Glutamatergic neuron (in vitro differentiated cells): ENCODE measurements around the gene HEG1. TPM values are rescaled to one million over a fixed set of nuclear protein-coding genes. Genes with fewer than 3 reads are reported as not detected.

Source experiments
- DNase-seq: peaks from one replicate; pipeline ENCODE4 v3.0.0; 2022
- H3K27ac Mint-ChIP-seq: one replicate; pipeline ENCODE4 v1.8.0; 2020; ENCODE audit warnings: mild to moderate bottlenecking, mixed read lengths, inconsistent platforms; ENCODE audit not compliant: unreplicated experiment
- H3K27me3 Mint-ChIP-seq: one replicate; pipeline ENCODE4 v1.8.0; 2020; ENCODE audit warnings: mild to moderate bottlenecking, moderate library complexity, mixed read lengths, inconsistent platforms; ENCODE audit not compliant: unreplicated experiment
- H3K36me3 Mint-ChIP-seq: one replicate; pipeline ENCODE4 v1.8.0; 2020; ENCODE audit warnings: mild to moderate bottlenecking, mixed read lengths, inconsistent platforms; ENCODE audit not compliant: unreplicated experiment
- H3K4me1 Mint-ChIP-seq: one replicate; pipeline ENCODE4 v1.8.0; 2020; ENCODE audit warnings: mild to moderate bottlenecking, low read depth, mixed read lengths, inconsistent platforms; ENCODE audit not compliant: unreplicated experiment
- H3K4me3 Mint-ChIP-seq: one replicate; pipeline ENCODE4 v1.8.0; 2020; ENCODE audit warnings: mild to moderate bottlenecking, mixed read lengths, inconsistent platforms; ENCODE audit not compliant: unreplicated experiment
- H3K9me3 Mint-ChIP-seq: one replicate; pipeline ENCODE4 v1.8.0; 2020; ENCODE audit warnings: mild to moderate bottlenecking, moderate library complexity, mixed read lengths, inconsistent platforms; ENCODE audit not compliant: unreplicated experiment
- CTCF ChIP-seq: fragments of 200-600 bp; sonication (generic); IDR thresholded peaks from one replicate; pipeline ENCODE4 v1.5.0; 2021; ENCODE audit not compliant: partially characterized antibody, unreplicated experiment
- total RNA-seq: library from RNA; stranded (reverse); fragmentation: NEBNext Ultra II Directional; extraction: Animal tissue kit (Norgen Biotek cat#: 25700); gene quantifications from one replicate; pipeline ENCODE4 v1.2.1, GENCODE V29; 2021; ENCODE audit not compliant: unreplicated experiment

HEG1 gene
- total RNA-seq, 1 donor from 2014 or later: 32.7 TPM

- Mint-ChIP-seq H3K36me3 (peaks cover 3% of the 10 kb centered on the region), H3K4me3 (peak overlapping the region; percentile 78), H3K27me3 (peaks cover 4% of the 10 kb centered on the region), H3K9me3 (peaks cover 6% of the 10 kb centered on the region), H3K4me1 (peaks cover 41% of the 10 kb centered on the region), H3K27ac (no peak overlapping the region)
- peak; percentile 59 for DNase-seq
- no peak for TF ChIP-seq CTCF
These were observed 12.9 kb downstream of the HEG1 start for GRCh38 chr3:125042725-125043406.

DNA sequence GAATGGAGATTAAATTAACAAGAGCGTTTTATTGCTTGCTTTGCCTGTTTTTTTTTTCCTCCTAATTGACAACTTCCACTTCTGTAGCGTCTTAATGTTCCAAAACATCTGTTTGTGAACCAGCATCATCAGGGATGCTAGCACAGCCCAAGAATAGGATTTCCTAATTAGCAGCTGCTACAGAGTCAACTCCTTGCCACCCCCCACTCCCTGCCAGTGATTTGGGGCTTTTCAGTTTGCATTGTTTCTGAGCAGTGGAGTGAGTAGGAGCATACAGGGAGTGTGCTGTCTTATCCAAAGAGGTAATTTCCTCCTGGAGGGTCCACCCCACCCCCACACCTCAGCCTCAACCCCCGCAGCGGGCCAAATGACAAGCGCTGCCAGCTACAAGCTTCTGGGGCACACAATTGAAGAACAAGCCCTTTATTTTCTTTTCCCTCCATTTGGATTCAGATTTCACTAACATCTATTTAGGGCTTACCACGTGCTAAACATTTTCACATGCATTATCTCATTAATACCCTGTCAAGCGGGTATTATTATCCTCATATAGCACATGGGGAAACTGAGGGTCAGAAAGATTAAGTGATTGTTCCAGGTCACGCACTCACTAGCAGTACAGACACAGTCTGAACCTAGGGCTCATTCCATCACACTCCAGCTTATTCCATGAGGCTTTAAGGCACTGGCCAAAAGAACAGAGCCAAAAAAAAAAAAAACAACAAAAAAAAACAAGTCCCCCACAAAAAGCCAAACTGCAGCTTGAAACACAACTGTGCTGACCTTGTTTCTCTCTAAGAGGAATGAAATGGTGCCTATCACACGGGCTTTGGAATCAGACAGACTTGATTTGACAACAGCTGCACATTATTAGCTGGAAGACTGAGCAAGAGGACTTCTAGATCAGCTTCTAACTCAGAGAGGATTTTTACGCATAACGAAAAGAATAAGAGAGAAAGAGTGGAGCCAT lies 16.4 kb downstream of the HEG1 start:
- peak overlapping the region; percentile 2 for H3K27ac Mint-ChIP-seq

GRCh38 chr3:125037498-125038150 lies 18.2 kb downstream of the HEG1 start:
- Mint-ChIP-seq H3K4me1 (peaks cover 26% of the 10 kb centered on the region), H3K36me3 (peaks cover 10% of the 10 kb centered on the region), H3K9me3 (peaks cover 4% of the 10 kb centered on the region), H3K4me3 (no peak overlapping the region), H3K27ac (no peak overlapping the region), H3K27me3 (peaks cover 2% of the 10 kb centered on the region)
- TF ChIP-seq CTCF: no peak
- DNase-seq: no peak

More for the DNA sequence above, 16.4 kb downstream of the HEG1 start:
- Mint-ChIP-seq H3K27me3 (peaks cover 6% of the 10 kb centered on the region), H3K36me3 (peaks cover 10% of the 10 kb centered on the region), H3K4me1 (peaks cover 36% of the 10 kb centered on the region), H3K9me3 (peaks cover 6% of the 10 kb centered on the region), H3K4me3 (peak overlapping the region; percentile 14)
- no peak for TF ChIP-seq CTCF
- DNase-seq: no peak

- Mint-ChIP-seq H3K27me3 (peaks cover 2% of the 10 kb centered on the region), H3K27ac (no peak overlapping the region), H3K4me3 (no peak overlapping the region), H3K4me1 (peaks cover 23% of the 10 kb centered on the region), H3K36me3 (peaks cover 10% of the 10 kb centered on the region), H3K9me3 (peaks cover 2% of the 10 kb centered on the region)
- TF ChIP-seq CTCF: no peak
- DNase-seq: no peak
These were observed 20.6 kb downstream of the HEG1 start for GRCh38 chr3:125035217-125035616.
